Thyroid gland (tissue), 4 donors: Measurements from ENCODE around the gene KCTD4. TPM values are rescaled to one million over a fixed set of nuclear protein-coding genes. Genes with fewer than 3 reads are reported as not detected.
A peak's percentile ranks its signal among the peaks of the same experiment; 100 is the strongest.

Experiments
- DNase-seq, 2 donors: peaks; one replicate each; pipeline ENCODE4 v3.0.0-alpha.2; 2019
- H3K27ac ChIP-seq, 3 donors: fragments of 200-600 bp; sonication (generic); 1 replicate in 2 of 3; 2 replicates in 1 of 3; pipeline ENCODE4 v1.5.1; 2016 to 2019; ENCODE audit warnings: mild to moderate bottlenecking in 1 of 3, moderate library complexity in 1 of 3
- H3K27me3 ChIP-seq: fragments of 200-600 bp; sonication (generic); one replicate; pipeline ENCODE4 v1.5.1; 2019
- H3K36me3 ChIP-seq, 2 donors: fragments of 200-600 bp; sonication (generic); one replicate each; pipeline ENCODE4 v1.5.1; 2016 to 2019
- H3K4me1 ChIP-seq, 2 donors: fragments of 200-600 bp; sonication (generic); one replicate each; pipeline ENCODE4 v1.5.1; 2017 to 2019
- H3K4me3 ChIP-seq, 3 donors: fragments of 200-600 bp; sonication (generic); replicated peaks in 1 of 3; 1 replicate in 2 of 3; 2 replicates in 1 of 3; pipeline ENCODE4 v1.5.1; 2016; ENCODE audit warnings: mild to moderate bottlenecking in 1 of 3
- H3K9me3 ChIP-seq: fragments of 200-600 bp; sonication (generic); one replicate; pipeline ENCODE4 v1.5.1; 2017
- CTCF ChIP-seq, 6 experiments: fragments of 200-600 bp in 3 of 6; fragments of 450-650 bp in 3 of 6; sonication (generic) in 3 of 6; IDR thresholded peaks; one replicate each; pipeline ENCODE4 v1.5.1; 2016 to 2019; ENCODE audit warnings: antibody characterized with exemption in 6 of 6, mild to moderate bottlenecking in 2 of 6, inconsistent platforms in 1 of 6, moderate library complexity in 1 of 6
- POLR2A ChIP-seq, 2 donors: fragments of 450-650 bp; IDR thresholded peaks; one replicate each; pipeline ENCODE4 v1.6.1; 2017; ENCODE audit warnings: antibody characterized with exemption in 2 of 2, mild to moderate bottlenecking in 2 of 2, moderate library complexity in 1 of 2
- WGBS, 2 donors: methylation state at CpG; one replicate each; pipeline ENCODE4 v1.1.5; 2017; 5-methylcytosine and 5-hydroxymethylcytosine counted together
- intact Hi-C: fragments of 100-400 bp; cut with DNase I; formaldehyde crosslinking; loops from one replicate; pipeline ENCODE4 v1.15.1; 2023
- total RNA-seq, 4 donors: library from RNA; depleted of rRNA; stranded (reverse); fragments of >200 nt; gene quantifications; one replicate each; pipeline ENCODE4 v1.2.3, GENCODE V29; 2016

The KCTD4 gene
- total RNA-seq, 4 donors from 2014 or later: 0.11 TPM; not detected in 3

GRCh38 chr13:45156565-45157361 lies 44.1 kb downstream of the KCTD4 start:
- TF ChIP-seq CTCF (IDR thresholded peaks at IDR 0.05) (no peak), POLR2A (IDR thresholded peaks at IDR 0.05) (no peak)
- Histone ChIP-seq H3K36me3 (peaks cover 0 to 3% of the 10 kb centered on the region in 2 donors), H3K9me3 (no peaks in the 10 kb centered on the region), H3K27ac (no peak overlapping the region), H3K27me3 (no peaks in the 10 kb centered on the region), H3K4me3 (no peak overlapping the region), H3K4me1 (no peaks in the 10 kb centered on the region)
- WGBS, 2 donors: 93 to 97% methylated on average over 7 of the region's 7 CpGs
- intact Hi-C loops: no loop called here
- no peak for DNase-seq

GRCh38 chr13:45149964-45150363 lies 50.9 kb downstream of the KCTD4 start:
- Histone ChIP-seq H3K27ac (no peak overlapping the region), H3K9me3 (no peaks in the 10 kb centered on the region), H3K36me3 (no peaks in the 10 kb centered on the region), H3K4me1 (no peaks in the 10 kb centered on the region), H3K27me3 (no peaks in the 10 kb centered on the region), H3K4me3 (no peak overlapping the region)
- intact Hi-C loops: no loop called here
- no peak for DNase-seq
- TF ChIP-seq POLR2A (IDR thresholded peaks at IDR 0.05) (no peak), CTCF (IDR thresholded peaks at IDR 0.05) (no peak)
- 85 to 94% methylated on average over 1 of the region's 1 CpG for whole genome bisulfite sequencing, 2 donors

- 91 to 94% methylated on average over 7 of the region's 7 CpGs for WGBS, 2 donors
- Histone ChIP-seq H3K4me1 (peaks cover 16 to 21% of the 10 kb centered on the region in 2 donors), H3K4me3 (no peak overlapping the region), H3K9me3 (no peaks in the 10 kb centered on the region), H3K36me3 (no peaks in the 10 kb centered on the region), H3K27me3 (no peaks in the 10 kb centered on the region), H3K27ac (peak overlapping the region in 2 of 3 donors; percentile 47 to 75)
- DNase-seq: no peak
- intact Hi-C loops: no loop called here
- TF ChIP-seq POLR2A (IDR thresholded peaks at IDR 0.05) (no peak), CTCF (IDR thresholded peaks at IDR 0.05) (no peak)
Measured at GRCh38 chr13:45143346-45143751, 57.5 kb downstream of the KCTD4 start.

Other genes starting within 250 kb of the KCTD4 start
- gene NUFIP1, start 211.6 kb downstream of the KCTD4 start, total RNA-seq: 1 to 10 TPM; 3.2 to 4.3 (median 3.5) TPM
- gene GPALPP1, start 211.5 kb downstream of the KCTD4 start, total RNA-seq: 10 to 100 TPM; 30.1 to 44.4 (median 35.2) TPM
- 10 to 100 TPM; 15.3 to 22.7 (median 19.6) TPM for gene GTF2F2, start 80.5 kb downstream of the KCTD4 start, total RNA-seq
- gene TPT1, start 140.1 kb upstream of the KCTD4 start, total RNA-seq: 1,000 to 10,000 TPM; 2,350 to 4,169 (median 2,632) TPM
- 10 to 100 TPM; 11.3 to 16.1 (median 15.9) TPM for gene SLC25A30, start 217.3 kb upstream of the KCTD4 start, total RNA-seq